Liver (tissue), 9 donors: ENCODE results near the gene PHETA2. TPM values are rescaled to one million over a fixed set of nuclear protein-coding genes. Genes with fewer than 3 reads are reported as not detected.
A peak's percentile ranks its signal among the peaks of the same experiment; 100 is the strongest.

Source experiments
- DNase-seq: peaks from one replicate; pipeline ENCODE4 v3.0.0-alpha.2; 2017; ENCODE audit warnings: low spot score
- H3K27ac ChIP-seq, 2 donors: one replicate each; pipeline ENCODE4 v1.7.0; 2013; ENCODE audit warnings: inconsistent platforms in 2 of 2, low read length in 2 of 2, control low read depth in 1 of 2, low read depth in 1 of 2, mild to moderate bottlenecking in 1 of 2
- H3K27me3 ChIP-seq, 4 donors: one replicate each; pipeline versions ENCODE4 v1.6.1 to v1.7.0; 2013; ENCODE audit warnings: low read length in 3 of 4, inconsistent platforms in 1 of 4, mild to moderate bottlenecking in 1 of 4, moderate library complexity in 1 of 4; ENCODE audit not compliant: control insufficient read depth in 4 of 4, insufficient read depth in 4 of 4
- H3K36me3 ChIP-seq, 4 donors: one replicate each; pipeline versions ENCODE4 v1.6.1 to v1.7.0; 2013; ENCODE audit warnings: low read length in 3 of 4, mild to moderate bottlenecking in 3 of 4, low read depth in 1 of 4, moderate library complexity in 1 of 4; ENCODE audit not compliant: control insufficient read depth in 4 of 4, insufficient read depth in 3 of 4
- H3K4me1 ChIP-seq, 4 donors: one replicate each; pipeline versions ENCODE4 v1.6.1 to v1.7.0; 2013; ENCODE audit warnings: low read length in 3 of 4, mild to moderate bottlenecking in 3 of 4, moderate library complexity in 1 of 4; ENCODE audit not compliant: control insufficient read depth in 4 of 4, insufficient read depth in 4 of 4
- H3K4me3 ChIP-seq, 3 donors: one replicate each; pipeline versions ENCODE4 v1.6.1 to v1.7.0; 2013; ENCODE audit warnings: low read length in 3 of 3, control low read depth in 1 of 3, low read depth in 1 of 3, mild to moderate bottlenecking in 1 of 3
- H3K9ac ChIP-seq, 2 donors: one replicate each; pipeline ENCODE4 v1.7.0; 2013; ENCODE audit warnings: low read length in 2 of 2, mild to moderate bottlenecking in 2 of 2, moderate library complexity in 2 of 2, control low read depth in 1 of 2, low read depth in 1 of 2
- H3K9me3 ChIP-seq, 4 donors: one replicate each; pipeline versions ENCODE4 v1.6.1 to v1.7.0; 2013; ENCODE audit warnings: low read length in 3 of 4; ENCODE audit not compliant: control insufficient read depth in 4 of 4
- ATF3 ChIP-seq: IDR thresholded peaks from 2 replicates; pipeline ENCODE4 v1.6.1; 2016; ENCODE audit warnings: antibody characterized with exemption
- CTCF ChIP-seq: fragments of 150-350 bp; IDR thresholded peaks from 2 replicates; pipeline ENCODE4 v1.5.1; 2017; ENCODE audit warnings: improper control_type of control experiment, low read depth, low read length; ENCODE audit not compliant: missing input control
- EGR1 ChIP-seq, 2 donors: IDR thresholded peaks; 2 replicates each; pipeline ENCODE4 v1.6.1; 2016 to 2018; ENCODE audit warnings: antibody characterized with exemption in 2 of 2, low read depth in 2 of 2
- FOXA1 ChIP-seq: IDR thresholded peaks from 2 replicates; pipeline ENCODE4 v1.6.1; 2016; ENCODE audit warnings: antibody characterized with exemption
- FOXA2 ChIP-seq: IDR thresholded peaks from 2 replicates; pipeline ENCODE4 v1.6.1; 2016; ENCODE audit warnings: antibody characterized with exemption
- GABPA ChIP-seq, 2 donors: IDR thresholded peaks in 1 of 2; conservative IDR thresholded peaks in 1 of 2; 2 replicates each; pipeline ENCODE4 v1.6.1; 2016; ENCODE audit warnings: antibody characterized with exemption in 2 of 2, mild to moderate bottlenecking in 1 of 2, moderate library complexity in 1 of 2
- HNF4A ChIP-seq, 2 donors: conservative IDR thresholded peaks; 2 replicates each; pipeline ENCODE4 v1.6.1; 2016; ENCODE audit warnings: antibody characterized with exemption in 2 of 2, mild to moderate bottlenecking in 2 of 2
- HNF4G ChIP-seq: IDR thresholded peaks from 2 replicates; pipeline ENCODE4 v1.6.1; 2016; ENCODE audit warnings: antibody characterized with exemption
- JUND ChIP-seq, 2 donors: IDR thresholded peaks; 2 replicates each; pipeline ENCODE4 v1.6.1; 2016; ENCODE audit warnings: antibody characterized with exemption in 2 of 2
- MAX ChIP-seq: IDR thresholded peaks from 2 replicates; pipeline ENCODE4 v1.6.1; 2016; ENCODE audit warnings: antibody characterized with exemption
- NR2F2 ChIP-seq: IDR thresholded peaks from 2 replicates; pipeline ENCODE4 v1.6.1; 2016; ENCODE audit warnings: antibody characterized with exemption
- RAD21 ChIP-seq, 2 donors: IDR thresholded peaks; 2 replicates each; pipeline ENCODE4 v1.6.1; 2016; ENCODE audit warnings: antibody characterized with exemption in 2 of 2, mild to moderate bottlenecking in 2 of 2
- REST ChIP-seq: IDR thresholded peaks from 2 replicates; pipeline ENCODE4 v1.6.1; 2016; ENCODE audit warnings: antibody characterized with exemption, mild to moderate bottlenecking
- RXRA ChIP-seq, 2 donors: IDR thresholded peaks; 2 replicates each; pipeline ENCODE4 v1.6.1; 2017 to 2018; ENCODE audit warnings: antibody characterized with exemption in 2 of 2, mild to moderate bottlenecking in 1 of 2
- SP1 ChIP-seq: IDR thresholded peaks from 2 replicates; pipeline ENCODE4 v1.6.1; 2018; ENCODE audit warnings: antibody characterized with exemption, mild to moderate bottlenecking
- TAF1 ChIP-seq: conservative IDR thresholded peaks from 2 replicates; pipeline ENCODE4 v1.6.1; 2016; ENCODE audit warnings: antibody characterized with exemption, mild to moderate bottlenecking
- YY1 ChIP-seq: IDR thresholded peaks from 2 replicates; pipeline ENCODE4 v1.6.1; 2016; ENCODE audit warnings: antibody characterized with exemption, mild to moderate bottlenecking
- ZBTB33 ChIP-seq: IDR thresholded peaks from 2 replicates; pipeline ENCODE4 v1.6.1; 2016; ENCODE audit warnings: antibody characterized with exemption
- WGBS: extraction: QIAGEN DNeasy Blood & Tissue Kit; methylation state at CpG from one replicate; pipeline ENCODE4 v1.1.7; 2013; 5-methylcytosine and 5-hydroxymethylcytosine counted together
- polyA plus RNA-seq, 2 donors: library from polyadenylated mRNA; stranded (reverse) in 1 of 2; unstranded in 1 of 2; fragments of 200-250 nt in 1 of 2; fragments of >200 nt in 1 of 2; fragmentation: Nextera tagmentation in 1 of 2; extraction: Ambion mirVana in 1 of 2; gene quantifications; one replicate each; pipeline versions ENCODE4 v1.2.1 to v1.2.3, GENCODE V29; 2013 to 2015
- total RNA-seq, 2 donors: library from RNA; depleted of rRNA; stranded (reverse); fragments of >200 nt; gene quantifications; one replicate each; pipeline ENCODE4 v1.2.3, GENCODE V29; 2014
- donor health status: healthy.
- donor health status: healthy.
- donor health status: healthy.
- donor health status: healthy.
- donor health status: healthy.

PHETA2 gene
- total and polyA plus RNA-seq, 4 donors, result 0.89 to 5.1 (median 1.5) TPM

- no peak for DNase-seq
- WGBS, result under 1% methylated on average over 14 of the region's 14 CpGs
Measured at GRCh38 chr22:42080287-42080686, 6.2 kb downstream of the PHETA2 start.

GRCh38 chr22:42083119-42083518 lies 9.1 kb downstream of the PHETA2 start:
- Histone ChIP-seq H3K9ac (no peak overlapping the region), H3K4me1 (peaks cover 4 to 24% (median 13%) of the 10 kb centered on the region in 4 donors), H3K27ac (no peak overlapping the region), H3K36me3 (peaks cover 2 to 30% (median 26%) of the 10 kb centered on the region in 4 donors), H3K4me3 (no peak overlapping the region), H3K9me3 (no peaks in the 10 kb centered on the region), H3K27me3 (no peaks in the 10 kb centered on the region)
- 95% methylated on average over 4 of the region's 4 CpGs for WGBS
- TF ChIP-seq RXRA (IDR thresholded peaks at IDR 0.05) (no peak), SP1 (no peak), HNF4A (conservative IDR thresholded peaks at IDR 0.05) (no peak), RAD21 (IDR thresholded peaks at IDR 0.05) (no peak), MAX (no peak), FOXA2 (no peak), YY1 (no peak), REST (no peak), NR2F2 (no peak), FOXA1 (no peak), JUND (IDR thresholded peaks at IDR 0.05) (no peak), HNF4G (no peak), TAF1 (no peak), ZBTB33 (no peak), GABPA (IDR thresholded peaks at IDR 0.05 in 1 of 2, conservative IDR thresholded peaks at IDR 0.05 in 1 of 2) (no peak), EGR1 (IDR thresholded peaks at IDR 0.05; ENCODE audit: low read depth in 2 of 2) (no peak), CTCF (no peak), ATF3 (no peak)
- no peak for DNase-seq

More at GRCh38 chr22:42080287-42080686, 6.2 kb downstream of the PHETA2 start:
- Histone ChIP-seq H3K9me3 (peaks cover 0 to 2% (median 0%) of the 10 kb centered on the region in 4 donors), H3K4me3 (peak overlapping the region; percentile 62 to 94 (median 80)), H3K36me3 (peaks cover 2 to 14% (median 9%) of the 10 kb centered on the region in 4 donors), H3K27ac (peak overlapping the region; percentile 93 to 95), H3K9ac (peak overlapping the region in 1 of 2 donors; percentile 97), H3K27me3 (no peaks in the 10 kb centered on the region), H3K4me1 (peaks cover 4 to 21% (median 13%) of the 10 kb centered on the region in 4 donors)
- TF ChIP-seq FOXA2 (no peak), ZBTB33 (no peak), YY1 (no peak), GABPA (IDR thresholded peaks at IDR 0.05 in 1 of 2, conservative IDR thresholded peaks at IDR 0.05 in 1 of 2) (no peak), SP1 (no peak), JUND (IDR thresholded peaks at IDR 0.05) (no peak), EGR1 (IDR thresholded peaks at IDR 0.05; ENCODE audit: low read depth in 2 of 2) (no peak), MAX (no peak), HNF4G (no peak), NR2F2 (no peak), RAD21 (IDR thresholded peaks at IDR 0.05) (no peak)
